Measurements from ENCODE around the gene ABHD16B.

Gene ABHD16B

DNA sequence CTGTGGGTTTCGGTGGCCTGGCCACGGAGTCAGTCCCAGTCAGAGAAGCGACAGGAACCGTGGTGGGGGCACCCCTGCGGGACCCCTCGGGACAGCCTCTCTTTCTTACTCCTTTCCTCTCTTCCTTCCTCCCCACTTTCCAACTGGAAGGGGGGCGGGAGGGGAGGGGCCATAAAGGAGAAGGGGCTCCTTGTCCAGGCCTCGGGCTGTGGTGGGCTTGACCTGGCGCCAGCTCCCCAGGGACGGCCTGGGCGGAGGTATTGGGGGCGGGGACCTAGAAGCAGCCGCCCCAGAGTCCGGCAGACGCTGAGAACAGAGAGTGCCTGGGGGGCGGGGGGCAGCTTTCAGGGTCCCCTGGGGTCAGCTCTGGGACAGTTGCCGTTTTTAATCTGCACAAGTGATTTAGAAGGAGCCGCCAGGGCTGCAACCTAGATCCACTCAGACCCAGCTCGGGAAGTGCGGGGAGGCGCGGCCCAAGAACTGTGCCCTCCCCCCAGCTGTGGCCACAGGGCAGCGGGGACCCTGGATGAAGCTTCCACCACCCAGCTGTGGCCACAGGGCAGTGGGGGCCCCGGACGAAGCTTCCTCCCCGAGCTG is 6.4 kb upstream of the ABHD16B start:
- H3K79me1 ChIP-seq (ENCODE audit: low read length): no peaks in the 10 kb centered on the region
- peak overlapping the region; percentile 71 for H3K18ac ChIP-seq (ENCODE audit: low read length)
- H2BK120ac ChIP-seq (ENCODE audit: low read depth, low read length): peak overlapping the region; percentile 15
- H3K4me1 ChIP-seq (ENCODE audit: control insufficient read depth, low read depth, low read length): peaks cover 5% of the 10 kb centered on the region
- H3K23ac ChIP-seq (ENCODE audit: low read length): no peak overlapping the region
- H3K27me3 ChIP-seq (ENCODE audit: insufficient read depth, low read length, poor library complexity): no peaks in the 10 kb centered on the region
- H4K8ac ChIP-seq (ENCODE audit: low read depth, low read length): no peak overlapping the region
- H3K4ac ChIP-seq (ENCODE audit: low read depth, low read length): peak overlapping the region; percentile 66
- H3K9ac ChIP-seq (ENCODE audit: low read length): peak overlapping the region; percentile 74
- H2BK15ac ChIP-seq (replicated peaks; ENCODE audit: low read depth): no peak overlapping the region
- H2AK5ac ChIP-seq (ENCODE audit: low read length): peak overlapping the region; percentile 94
- H3K56ac ChIP-seq (ENCODE audit: low read length): peak overlapping the region; percentile 89
- H3K4me3 ChIP-seq (ENCODE audit: low read length): no peak overlapping the region
- no peaks in the 10 kb centered on the region for H3K36me3 ChIP-seq (ENCODE audit: control insufficient read depth, insufficient read depth, low read length)
- WGBS (ENCODE audit: extremely low coverage, insufficient coverage, low lambda C conversion rate): no CpG with 5 or more reads among the region's 26 CpGs
- H4K5ac ChIP-seq (ENCODE audit: low read length): no peak overlapping the region
- H3K79me2 ChIP-seq (ENCODE audit: control insufficient read depth, insufficient read depth, low read length): no peaks in the 10 kb centered on the region
- peak; percentile 44 for DNase-seq
- H3K4me2 ChIP-seq (ENCODE audit: low read length): peak overlapping the region; percentile 26
- H2BK5ac ChIP-seq (ENCODE audit: low read length): peak overlapping the region; percentile 67
- no peak overlapping the region for H3K27ac ChIP-seq (ENCODE audit: low read depth, low read length)

DNA sequence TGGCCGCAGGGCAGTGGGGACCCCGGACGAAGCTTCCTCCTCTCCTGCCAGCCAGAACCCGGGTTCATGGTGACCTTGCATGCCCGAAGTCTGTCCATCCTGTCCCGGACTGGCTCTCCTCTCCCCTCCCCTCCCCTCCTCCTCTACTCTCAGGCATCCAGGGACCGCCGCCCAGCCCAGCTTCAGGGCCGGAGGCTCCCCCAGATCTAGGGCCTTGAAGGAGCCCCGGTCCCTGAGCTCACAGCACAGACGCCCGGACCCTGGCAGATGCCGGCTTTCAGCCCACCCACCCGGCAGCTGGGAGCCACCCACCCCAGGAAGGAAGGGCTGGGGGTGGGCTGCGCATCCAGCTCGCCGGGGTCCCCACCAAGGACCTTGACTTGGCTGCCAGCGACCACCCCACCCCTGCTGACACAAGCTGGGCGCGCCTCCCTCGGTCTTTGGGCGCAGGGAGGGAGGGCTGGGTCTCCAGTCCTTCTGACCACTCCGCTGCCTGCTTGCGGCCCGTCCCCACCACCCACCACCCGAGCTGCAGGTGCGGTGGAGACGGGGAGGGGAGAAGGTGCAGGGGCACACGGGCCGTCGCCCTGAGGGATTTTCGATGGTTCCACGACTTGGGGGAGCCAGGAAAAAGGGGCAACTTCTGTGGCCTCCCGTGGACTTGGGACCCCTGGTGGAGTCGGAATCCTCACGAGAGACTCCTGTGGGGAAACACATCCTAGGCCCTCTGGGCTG is 5.8 kb upstream of the ABHD16B start:
- WGBS (ENCODE audit: extremely low coverage, insufficient coverage, low lambda C conversion rate): no CpG with 5 or more reads among the region's 36 CpGs
- no peak overlapping the region for H3K27ac ChIP-seq (ENCODE audit: low read depth, low read length)

DNA sequence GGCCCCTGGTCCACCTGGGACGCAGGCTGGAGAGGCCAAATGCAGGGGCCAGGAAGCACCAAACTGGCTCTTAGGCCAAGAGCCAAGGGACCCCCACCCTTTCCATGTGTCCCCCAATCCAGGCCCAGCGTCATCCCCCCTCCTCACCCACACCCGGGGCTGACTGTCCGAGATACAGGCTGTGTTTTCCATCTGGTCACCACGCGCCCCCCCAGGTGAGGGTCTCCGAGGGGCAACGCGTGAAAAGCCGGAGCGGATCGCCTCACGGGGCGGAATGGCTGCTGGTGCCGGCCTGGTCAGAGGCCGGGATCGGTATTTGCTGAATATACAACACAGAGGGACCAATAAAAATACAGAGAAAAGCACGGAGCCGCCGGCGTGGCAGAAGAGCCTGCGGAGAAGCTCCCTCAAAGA is 5.2 kb upstream of the ABHD16B start:
- Histone ChIP-seq H3K79me2 (ENCODE audit: control insufficient read depth, insufficient read depth, low read length) (no peaks in the 10 kb centered on the region), H2BK15ac (replicated peaks; ENCODE audit: low read depth) (no peak overlapping the region), H2BK120ac (ENCODE audit: low read depth, low read length) (no peak overlapping the region), H4K5ac (ENCODE audit: low read length) (no peak overlapping the region), H3K79me1 (ENCODE audit: low read length) (no peaks in the 10 kb centered on the region), H2AK5ac (ENCODE audit: low read length) (no peak overlapping the region), H2BK5ac (ENCODE audit: low read length) (no peak overlapping the region), H3K4me1 (ENCODE audit: control insufficient read depth, low read depth, low read length) (peaks cover 5% of the 10 kb centered on the region), H3K9ac (ENCODE audit: low read length) (no peak overlapping the region), H3K4me2 (ENCODE audit: low read length) (no peak overlapping the region), H3K4ac (ENCODE audit: low read depth, low read length) (no peak overlapping the region), H3K56ac (ENCODE audit: low read length) (peak overlapping the region; percentile 44), H3K23ac (ENCODE audit: low read length) (no peak overlapping the region), H4K8ac (ENCODE audit: low read depth, low read length) (no peak overlapping the region), H3K4me3 (ENCODE audit: low read length) (no peak overlapping the region), H3K27ac (ENCODE audit: low read depth, low read length) (no peak overlapping the region), H3K36me3 (ENCODE audit: control insufficient read depth, insufficient read depth, low read length) (no peaks in the 10 kb centered on the region), H3K18ac (ENCODE audit: low read length) (no peak overlapping the region), H3K27me3 (ENCODE audit: insufficient read depth, low read length, poor library complexity) (no peaks in the 10 kb centered on the region)
- peak; percentile 38 for DNase-seq
- no CpG with 5 or more reads among the region's 22 CpGs for WGBS (ENCODE audit: extremely low coverage, insufficient coverage, low lambda C conversion rate)

More for the DNA sequence above, 5.8 kb upstream of the ABHD16B start:
- Histone ChIP-seq H3K79me2 (ENCODE audit: control insufficient read depth, insufficient read depth, low read length) (no peaks in the 10 kb centered on the region), H3K27me3 (ENCODE audit: insufficient read depth, low read length, poor library complexity) (no peaks in the 10 kb centered on the region), H3K4me2 (ENCODE audit: low read length) (peak overlapping the region; percentile 26), H3K4ac (ENCODE audit: low read depth, low read length) (peak overlapping the region; percentile 66), H2BK15ac (replicated peaks; ENCODE audit: low read depth) (no peak overlapping the region), H3K9ac (ENCODE audit: low read length) (peak overlapping the region; percentile 67), H4K5ac (ENCODE audit: low read length) (no peak overlapping the region), H3K36me3 (ENCODE audit: control insufficient read depth, insufficient read depth, low read length) (no peaks in the 10 kb centered on the region), H3K18ac (ENCODE audit: low read length) (peak overlapping the region; percentile 71), H3K79me1 (ENCODE audit: low read length) (no peaks in the 10 kb centered on the region), H3K4me3 (ENCODE audit: low read length) (no peak overlapping the region), H2AK5ac (ENCODE audit: low read length) (no peak overlapping the region), H3K4me1 (ENCODE audit: control insufficient read depth, low read depth, low read length) (peaks cover 5% of the 10 kb centered on the region), H3K23ac (ENCODE audit: low read length) (no peak overlapping the region), H3K56ac (ENCODE audit: low read length) (peak overlapping the region; percentile 89), H2BK5ac (ENCODE audit: low read length) (no peak overlapping the region), H4K8ac (ENCODE audit: low read depth, low read length) (no peak overlapping the region), H2BK120ac (ENCODE audit: low read depth, low read length) (no peak overlapping the region)
- peak; percentile 42 for DNase-seq

DNA sequence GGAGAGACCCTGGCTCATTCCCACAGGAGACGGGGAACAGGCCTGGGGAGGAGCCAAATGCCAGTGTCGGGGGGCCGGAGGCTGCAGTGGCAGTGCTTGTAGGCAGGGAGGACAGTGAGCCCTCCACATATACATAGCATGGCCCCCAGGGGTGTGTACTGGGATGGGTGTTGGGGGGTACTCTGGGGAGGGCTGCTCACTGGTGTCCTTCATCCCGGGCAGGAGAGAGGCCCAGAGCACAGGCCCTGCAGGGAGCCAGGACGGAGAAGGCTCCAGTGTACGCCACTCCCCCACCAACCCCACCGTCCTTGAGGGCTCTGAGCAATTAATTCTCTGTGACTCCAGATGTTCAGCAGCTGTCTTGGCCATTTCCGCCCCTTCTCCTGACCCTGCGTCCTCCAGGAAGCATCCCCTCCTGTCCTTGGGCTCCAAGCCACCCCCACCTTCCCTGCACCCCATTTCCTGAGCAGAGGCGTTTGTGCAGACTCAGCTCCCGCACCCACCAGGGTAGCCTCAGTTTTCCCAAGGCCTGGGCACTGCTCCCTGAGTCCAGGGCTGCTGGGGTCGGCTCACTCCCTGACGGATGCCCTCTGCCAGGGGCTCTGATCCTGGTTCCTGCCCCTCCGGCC is 3.4 kb upstream of the ABHD16B start:
- H3K4me1 ChIP-seq (ENCODE audit: control insufficient read depth, low read depth, low read length): peaks cover 5% of the 10 kb centered on the region
- no peak overlapping the region for H4K5ac ChIP-seq (ENCODE audit: low read length)
- peak overlapping the region; percentile 2 for H3K18ac ChIP-seq (ENCODE audit: low read length)
- WGBS (ENCODE audit: extremely low coverage, insufficient coverage, low lambda C conversion rate): no CpG with 5 or more reads among the region's 14 CpGs
- H3K4me3 ChIP-seq (ENCODE audit: low read length): no peak overlapping the region
- no peak overlapping the region for H2BK120ac ChIP-seq (ENCODE audit: low read depth, low read length)
- H4K8ac ChIP-seq (ENCODE audit: low read depth, low read length): no peak overlapping the region
- H3K4ac ChIP-seq (ENCODE audit: low read depth, low read length): no peak overlapping the region
- H3K27me3 ChIP-seq (ENCODE audit: insufficient read depth, low read length, poor library complexity): no peaks in the 10 kb centered on the region
- DNase-seq: no peak
- no peak overlapping the region for H3K56ac ChIP-seq (ENCODE audit: low read length)
- no peak overlapping the region for H3K4me2 ChIP-seq (ENCODE audit: low read length)
- no peak overlapping the region for H2BK5ac ChIP-seq (ENCODE audit: low read length)
- no peak overlapping the region for H2BK15ac ChIP-seq (replicated peaks; ENCODE audit: low read depth)
- H2AK5ac ChIP-seq (ENCODE audit: low read length): no peak overlapping the region
- peak overlapping the region; percentile 50 for H3K9ac ChIP-seq (ENCODE audit: low read length)
- no peaks in the 10 kb centered on the region for H3K36me3 ChIP-seq (ENCODE audit: control insufficient read depth, insufficient read depth, low read length)
- H3K79me1 ChIP-seq (ENCODE audit: low read length): no peaks in the 10 kb centered on the region
- no peaks in the 10 kb centered on the region for H3K79me2 ChIP-seq (ENCODE audit: control insufficient read depth, insufficient read depth, low read length)
- H3K27ac ChIP-seq (ENCODE audit: low read depth, low read length): peak overlapping the region; percentile 4
- no peak overlapping the region for H3K23ac ChIP-seq (ENCODE audit: low read length)

DNA sequence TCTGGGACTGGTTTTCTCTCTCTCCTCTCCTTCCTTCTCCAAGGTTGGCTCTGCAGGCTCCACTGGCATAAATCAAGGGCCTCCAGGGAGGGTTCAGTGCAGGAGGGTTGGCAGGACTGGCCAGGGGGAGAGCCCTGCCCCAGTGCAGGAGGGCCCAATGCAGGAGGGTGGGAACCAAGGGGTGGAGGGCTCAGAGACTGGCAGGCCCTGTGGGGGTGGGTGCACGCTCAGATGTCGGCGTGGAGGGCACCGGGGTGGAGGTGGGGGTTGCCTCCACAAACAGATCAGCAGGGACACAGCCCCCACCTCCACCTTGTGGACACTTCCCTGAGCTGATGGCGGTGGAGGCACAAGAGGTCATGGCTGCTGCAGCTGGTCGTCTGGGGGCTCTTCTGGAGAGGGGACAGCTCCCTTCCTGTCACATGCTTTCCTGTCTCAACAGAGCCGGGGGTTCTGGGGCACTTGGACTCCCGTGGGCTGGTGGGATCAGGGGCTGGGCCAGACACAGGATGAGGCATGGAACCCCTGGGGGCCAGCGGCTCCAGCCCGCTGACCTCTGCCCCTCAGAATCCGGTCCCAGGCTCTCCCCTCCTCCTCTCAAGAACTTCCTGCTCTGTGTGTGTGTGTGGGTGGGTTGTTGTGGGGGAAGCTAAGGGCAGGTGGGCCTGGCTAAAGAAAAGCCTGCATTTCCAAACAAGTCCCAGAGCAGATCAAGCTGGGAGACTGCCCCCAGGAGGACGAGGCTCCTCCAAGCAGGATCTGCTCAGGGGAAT is 2.7 kb upstream of the ABHD16B start:
- H3K4me1 ChIP-seq (ENCODE audit: control insufficient read depth, low read depth, low read length): peaks cover 5% of the 10 kb centered on the region
- no peak overlapping the region for H3K4me2 ChIP-seq (ENCODE audit: low read length)
- H3K9ac ChIP-seq (ENCODE audit: low read length): peak overlapping the region; percentile 50
- H3K4ac ChIP-seq (ENCODE audit: low read depth, low read length): no peak overlapping the region
- peak overlapping the region; percentile 4 for H3K27ac ChIP-seq (ENCODE audit: low read depth, low read length)
- peak; percentile 86 for DNase-seq
- no peak overlapping the region for H2BK120ac ChIP-seq (ENCODE audit: low read depth, low read length)
- no CpG with 5 or more reads among the region's 12 CpGs for WGBS (ENCODE audit: extremely low coverage, insufficient coverage, low lambda C conversion rate)
- no peak overlapping the region for H3K4me3 ChIP-seq (ENCODE audit: low read length)
- H3K36me3 ChIP-seq (ENCODE audit: control insufficient read depth, insufficient read depth, low read length): no peaks in the 10 kb centered on the region
- no peak overlapping the region for H2BK5ac ChIP-seq (ENCODE audit: low read length)
- peak overlapping the region; percentile 2 for H3K18ac ChIP-seq (ENCODE audit: low read length)
- no peak overlapping the region for H2AK5ac ChIP-seq (ENCODE audit: low read length)
- H4K8ac ChIP-seq (ENCODE audit: low read depth, low read length): no peak overlapping the region
- H2BK15ac ChIP-seq (replicated peaks; ENCODE audit: low read depth): no peak overlapping the region
- no peak overlapping the region for H4K5ac ChIP-seq (ENCODE audit: low read length)
- H3K27me3 ChIP-seq (ENCODE audit: insufficient read depth, low read length, poor library complexity): no peaks in the 10 kb centered on the region
- no peaks in the 10 kb centered on the region for H3K79me2 ChIP-seq (ENCODE audit: control insufficient read depth, insufficient read depth, low read length)
- H3K23ac ChIP-seq (ENCODE audit: low read length): no peak overlapping the region
- H3K56ac ChIP-seq (ENCODE audit: low read length): peak overlapping the region; percentile 73
- H3K79me1 ChIP-seq (ENCODE audit: low read length): peaks cover 4% of the 10 kb centered on the region

Data from mesendoderm (in vitro differentiated cells).